K562 (cell line): ENCODE measurements around the gene PCCA. TPM values are rescaled to one million over a fixed set of nuclear protein-coding genes. Genes with fewer than 3 reads are reported as not detected.

ENCODE experiments used
- ATAC-seq: fragments of 200-7000 bp; cut with Tn5 transposase; 3 replicates; pipeline ENCODE4 v1.9.1; 2020; ENCODE audit warnings: moderate library complexity
- BruUV-seq: library from RNA; stranded (reverse); fragments of 400-500 nt; replicated peaks from 2 replicates; lab custom pipeline; 2021; lab: Mats Ljungman, UMichigan
- CTCF ChIA-PET: fragments of 300-600 bp; formaldehyde crosslinking; extraction: SDS; loops from one replicate; lab custom pipeline; 2021; ENCODE audit warnings: low intra/inter-chr PET ratio; lab: Yijun Ruan, JAX
- POLR2A ChIA-PET: fragments of 300-600, 350-650 bp; sonication (Branson Sonifier 250); formaldehyde crosslinking; extraction: SDS; loops from one replicate; lab custom pipeline; 2021; ENCODE audit warnings: antibody characterized with exemption, inconsistent platforms; lab: Yijun Ruan, JAX
- DNase-seq, 4 experiments: peaks; one replicate each; pipeline versions ENCODE4 v3.0.0 to v3.0.0-alpha.2; 2011 to 2018; ENCODE audit warnings: low spot score in 3 of 4, mixed read lengths in 3 of 4; ENCODE audit errors: extremely low read depth in 1 of 4
- FAIRE-seq: peaks from 2 replicates; lab custom pipeline; 2011; peaks lifted over from hg19 to GRCh38; lab: Jason Lieb, UNC
- H2AFZ ChIP-seq: 2 replicates; pipeline ENCODE4 v1.6.0; 2011; ENCODE audit warnings: low read depth, low read length, control low read depth, inconsistent platforms
- H3K27ac ChIP-seq: fragments of 200-600 bp; 3 replicates; pipeline ENCODE4 v1.8.0; 2011; ENCODE audit warnings: low read depth, mild to moderate bottlenecking, control low read depth, inconsistent platforms, low read length, moderate library complexity, mixed read lengths; ENCODE audit errors: extremely low read depth
- H3K27me3 ChIP-seq, 2 experiments: fragments of 300-600 bp in 1 of 2; 2 replicates in 1 of 2; 3 replicates in 1 of 2; pipeline versions ENCODE4 v1.6.0 to v1.8.0; 2011; ENCODE audit warnings: inconsistent platforms in 2 of 2, low read length in 2 of 2, mild to moderate bottlenecking in 1 of 2, mixed read lengths in 1 of 2, moderate library complexity in 1 of 2; ENCODE audit not compliant: control insufficient read depth in 2 of 2, insufficient read depth in 2 of 2
- H3K36me3 ChIP-seq: fragments of 300-600 bp; 3 replicates; pipeline ENCODE4 v1.8.0; 2011; ENCODE audit warnings: mild to moderate bottlenecking, low read length, inconsistent platforms; ENCODE audit not compliant: control insufficient read depth, insufficient read depth
- H3K4me1 ChIP-seq, 2 experiments: fragments of 200-600 bp in 1 of 2; replicated peaks in 1 of 2; 2 replicates in 1 of 2; 3 replicates in 1 of 2; pipeline versions ENCODE4 v1.5.1 to v1.8.0; 2011; ENCODE audit warnings: inconsistent platforms in 2 of 2, low read length in 2 of 2, mild to moderate bottlenecking in 1 of 2, mixed read lengths in 1 of 2, moderate library complexity in 1 of 2; ENCODE audit not compliant: control insufficient read depth in 2 of 2, insufficient read depth in 2 of 2
- H3K4me2 ChIP-seq: 2 replicates; pipeline ENCODE4 v1.6.1; 2011; ENCODE audit warnings: low read length, control low read depth, inconsistent platforms, mixed read lengths; ENCODE audit not compliant: insufficient read depth
- H3K4me3 ChIP-seq: fragments of 200-600 bp; sonication (generic), shearing (Covaris generic); 2 replicates; pipeline ENCODE4 v1.5.1; 2016; ENCODE audit warnings: control low read depth, inconsistent platforms
- H3K79me2 ChIP-seq: fragments of 200-600 bp; 3 replicates; pipeline ENCODE4 v1.8.0; 2011; ENCODE audit warnings: low read length, inconsistent platforms; ENCODE audit not compliant: control insufficient read depth, insufficient read depth
- H3K9ac ChIP-seq, 2 experiments: 2 replicates each; pipeline versions ENCODE4 v1.6.0 to v1.6.1; 2011; ENCODE audit warnings: low read depth in 2 of 2, low read length in 2 of 2, control low read depth in 1 of 2, inconsistent platforms in 1 of 2, mild to moderate bottlenecking in 1 of 2, mixed read lengths in 1 of 2; ENCODE audit not compliant: insufficient read depth in 1 of 2
- H3K9me1 ChIP-seq: one replicate; pipeline ENCODE4 v1.6.0; 2011; ENCODE audit warnings: inconsistent platforms, mild to moderate bottlenecking, low read length, moderate library complexity; ENCODE audit not compliant: control insufficient read depth, insufficient read depth
- H3K9me3 ChIP-seq: replicated peaks from 2 replicates; pipeline ENCODE4 v1.5.1; 2011; ENCODE audit warnings: low read depth, low read length, inconsistent platforms; ENCODE audit not compliant: control insufficient read depth, insufficient read depth
- H4K20me1 ChIP-seq: replicated peaks from 2 replicates; pipeline ENCODE4 v1.6.1; 2011; ENCODE audit warnings: low read length, inconsistent platforms, mixed read lengths; ENCODE audit not compliant: control insufficient read depth, insufficient read depth
- FOXP4 ChIP-seq: sonication (generic); formaldehyde crosslinking; IDR thresholded peaks from 2 replicates; pipeline ENCODE4 v1.8.0; 2022; ENCODE audit warnings: mild to moderate bottlenecking, missing genetic modification reagents, borderline replicate concordance
- KLF6 ChIP-seq: fragments of 250-450 bp; sonication (Bioruptor Pico); IDR thresholded peaks from 2 replicates; pipeline ENCODE4 v1.4.0; 2020; ENCODE audit warnings: mild to moderate bottlenecking, moderate library complexity, borderline replicate concordance
- NR1H2 ChIP-seq: sonication (generic); formaldehyde crosslinking; IDR thresholded peaks from 2 replicates; pipeline ENCODE4 v1.4.0; 2020; ENCODE audit warnings: mild to moderate bottlenecking, missing genetic modification reagents
- ZC3H11A ChIP-seq: IDR thresholded peaks from 2 replicates; pipeline ENCODE4 v1.6.1; 2012; ENCODE audit warnings: low read depth, low read length, improper control_type of control experiment
- ZFP30 ChIP-seq: fragments of 250-450 bp; sonication (Bioruptor Pico); IDR thresholded peaks from 2 replicates; pipeline ENCODE4 v1.8.0; 2022; ENCODE audit warnings: moderate library complexity, mild to moderate bottlenecking, inconsistent platforms, borderline replicate concordance
- ZNF431 ChIP-seq: sonication (generic); formaldehyde crosslinking; IDR thresholded peaks from 2 replicates; pipeline ENCODE4 v1.8.0; 2022; ENCODE audit warnings: mild to moderate bottlenecking, missing genetic modification reagents
- ZNF830 ChIP-seq: fragments of 250-450 bp; sonication (Bioruptor Pico); IDR thresholded peaks from 2 replicates; pipeline ENCODE4 v1.5.0; 2021; ENCODE audit warnings: mild to moderate bottlenecking
- WGBS: fragments of 100-300 bp; shearing (Covaris generic); methylation state at CpG from one replicate; pipeline ENCODE4 v1.1.6; 2016; ENCODE audit warnings: low coverage, mixed read lengths; ENCODE audit not compliant: insufficient coverage; ENCODE audit errors: missing lambda C conversion rate; 5-methylcytosine and 5-hydroxymethylcytosine counted together
- in situ Hi-C: fragments of 300-500 bp; cut with MboI; formaldehyde crosslinking; loops from 4 replicates; pipeline ENCODE4 v1.15.0; 2018; ENCODE audit warnings: inconsistent platforms, mixed read lengths
- intact Hi-C: fragments of 100-400 bp; cut with micrococcal nuclease; formaldehyde crosslinking; loops from 2 replicates; pipeline ENCODE4 v1.14.2; 2022
- polyA plus RNA-seq, 8 experiments: library from polyadenylated mRNA; depleted of rRNA in 4 of 8; stranded (reverse) in 5 of 8; unstranded in 3 of 8; fragments of >200 nt; fragmentation: Nextera tagmentation in 2 of 8; fragmentation: Illumina TruSeq in 1 of 8; extraction: Ambion mirVana in 2 of 8; extraction: Trizol in 1 of 8; gene quantifications; 2 replicates each; pipeline versions ENCODE4 v1.2.1 to v1.2.3, GENCODE V29; 2011 to 2014; ENCODE audit warnings: inconsistent platforms in 1 of 8, missing spikeins in 1 of 8
- total RNA-seq, 7 experiments: library from RNA; depleted of rRNA in 6 of 7; stranded (reverse); fragments of >200 nt in 6 of 7; fragmentation: Illumina TruSeq in 2 of 7; extraction: Trizol in 2 of 7; gene quantifications; 2 replicates each; pipeline versions ENCODE4 v1.2.1 to v1.2.3, GENCODE V29; 2011 to 2021; ENCODE audit warnings: low replicate concordance in 1 of 7
- TF ChIP-seq, protein P1 (sequence below): fragments of 450-650 bp; IDR thresholded peaks from 2 replicates; pipeline ENCODE4 v1.6.1; 2016; ENCODE audit warnings: low read depth, mild to moderate bottlenecking, moderate library complexity
- TF ChIP-seq, protein P2 (sequence below), 2 experiments: fragments of 450-650 bp in 1 of 2; sonication (generic) in 1 of 2; formaldehyde crosslinking; conservative IDR thresholded peaks; 2 replicates each; pipeline versions ENCODE4 v1.4.0 to v1.8.1; 2020 to 2022; ENCODE audit warnings: mild to moderate bottlenecking in 1 of 2, missing genetic modification reagents in 1 of 2
- TF ChIP-seq, protein P3 (sequence below), 2 experiments: fragments of 450-650 bp; formaldehyde crosslinking in 1 of 2; IDR thresholded peaks; 2 replicates each; pipeline versions ENCODE4 v1.4.0 to v1.6.1; 2014 to 2020; ENCODE audit warnings: mild to moderate bottlenecking in 2 of 2, borderline replicate concordance in 1 of 2, low read depth in 1 of 2

The PCCA gene
- total and polyA plus RNA-seq, 9 of the 15 experiments (the other 6 are each of a cell fraction or from before 2014, with no cell fraction given): 5.2 to 14.1 (median 9.7) TPM

DNA sequence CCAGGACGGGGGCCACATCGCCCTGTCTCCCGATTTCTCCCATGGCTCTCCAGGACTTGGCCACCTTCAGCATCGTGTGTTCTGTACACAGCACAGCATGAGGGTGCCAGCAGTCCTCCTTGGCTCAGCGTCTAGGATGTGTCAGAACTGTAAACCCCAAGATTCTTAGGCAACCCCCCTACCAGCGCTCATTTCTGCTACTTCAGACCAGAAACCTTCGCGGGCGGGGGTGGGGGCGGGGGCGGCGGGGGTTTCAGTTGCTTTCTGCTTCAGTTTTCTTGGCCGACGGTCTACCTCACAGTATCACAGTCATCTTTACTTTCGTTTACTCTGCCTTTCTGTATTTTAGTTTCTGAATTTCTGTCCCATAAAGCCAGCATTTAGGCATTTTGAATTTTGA is 417.3 kb downstream of the PCCA start:
- Histone ChIP-seq H3K9me1 (no peaks in the 10 kb centered on the region), H3K9me3 (no peaks in the 10 kb centered on the region), H4K20me1 (no peaks in the 10 kb centered on the region; the same call in 1 of the 2 replicates), H3K9ac (no peak overlapping the region), H3K4me2 (no peak overlapping the region), H3K4me1 (peaks cover 0 to 5% of the 10 kb centered on the region in 2 experiments; a peak in 2 of 5 replicates), H2AFZ (no peak overlapping the region), H3K27me3 (no peaks in the 10 kb centered on the region; a peak in 1 of 5 replicates), H3K79me2 (no peaks in the 10 kb centered on the region), H3K27ac (no peak overlapping the region), H3K4me3 (no peak overlapping the region), H3K36me3 (no peaks in the 10 kb centered on the region)
- no TSS peak for BruUV-seq
- CTCF ChIA-PET: no interaction called here
- ATAC-seq (no peak), FAIRE-seq (no peak), DNase-seq (no peak)
- in situ Hi-C loops (no loop called here), intact Hi-C loops (no loop called here)
- 35% methylated on average over 6 of the region's 15 CpGs for WGBS
- POLR2A ChIA-PET: no interaction called here
- TF ChIP-seq ZNF830 (CRISPR knock-in tag) (no peak), ZFP30 (CRISPR knock-in tag) (no peak), ZC3H11A (no peak), FOXP4 (no peak), NR1H2 (CRISPR knock-in tag) (no peak), ZNF431 (CRISPR knock-in tag) (no peak), KLF6 (no peak)
- TF ChIP-seq, protein P1, sequence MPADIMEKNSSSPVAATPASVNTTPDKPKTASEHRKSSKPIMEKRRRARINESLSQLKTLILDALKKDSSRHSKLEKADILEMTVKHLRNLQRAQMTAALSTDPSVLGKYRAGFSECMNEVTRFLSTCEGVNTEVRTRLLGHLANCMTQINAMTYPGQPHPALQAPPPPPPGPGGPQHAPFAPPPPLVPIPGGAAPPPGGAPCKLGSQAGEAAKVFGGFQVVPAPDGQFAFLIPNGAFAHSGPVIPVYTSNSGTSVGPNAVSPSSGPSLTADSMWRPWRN: no peak
- TF ChIP-seq, protein P2, sequence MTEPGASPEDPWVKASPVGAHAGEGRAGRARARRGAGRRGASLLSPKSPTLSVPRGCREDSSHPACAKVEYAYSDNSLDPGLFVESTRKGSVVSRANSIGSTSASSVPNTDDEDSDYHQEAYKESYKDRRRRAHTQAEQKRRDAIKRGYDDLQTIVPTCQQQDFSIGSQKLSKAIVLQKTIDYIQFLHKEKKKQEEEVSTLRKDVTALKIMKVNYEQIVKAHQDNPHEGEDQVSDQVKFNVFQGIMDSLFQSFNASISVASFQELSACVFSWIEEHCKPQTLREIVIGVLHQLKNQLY (CRISPR knock-in tag; conservative IDR thresholded peaks at IDR 0.05): no peak
- TF ChIP-seq, protein P3, sequence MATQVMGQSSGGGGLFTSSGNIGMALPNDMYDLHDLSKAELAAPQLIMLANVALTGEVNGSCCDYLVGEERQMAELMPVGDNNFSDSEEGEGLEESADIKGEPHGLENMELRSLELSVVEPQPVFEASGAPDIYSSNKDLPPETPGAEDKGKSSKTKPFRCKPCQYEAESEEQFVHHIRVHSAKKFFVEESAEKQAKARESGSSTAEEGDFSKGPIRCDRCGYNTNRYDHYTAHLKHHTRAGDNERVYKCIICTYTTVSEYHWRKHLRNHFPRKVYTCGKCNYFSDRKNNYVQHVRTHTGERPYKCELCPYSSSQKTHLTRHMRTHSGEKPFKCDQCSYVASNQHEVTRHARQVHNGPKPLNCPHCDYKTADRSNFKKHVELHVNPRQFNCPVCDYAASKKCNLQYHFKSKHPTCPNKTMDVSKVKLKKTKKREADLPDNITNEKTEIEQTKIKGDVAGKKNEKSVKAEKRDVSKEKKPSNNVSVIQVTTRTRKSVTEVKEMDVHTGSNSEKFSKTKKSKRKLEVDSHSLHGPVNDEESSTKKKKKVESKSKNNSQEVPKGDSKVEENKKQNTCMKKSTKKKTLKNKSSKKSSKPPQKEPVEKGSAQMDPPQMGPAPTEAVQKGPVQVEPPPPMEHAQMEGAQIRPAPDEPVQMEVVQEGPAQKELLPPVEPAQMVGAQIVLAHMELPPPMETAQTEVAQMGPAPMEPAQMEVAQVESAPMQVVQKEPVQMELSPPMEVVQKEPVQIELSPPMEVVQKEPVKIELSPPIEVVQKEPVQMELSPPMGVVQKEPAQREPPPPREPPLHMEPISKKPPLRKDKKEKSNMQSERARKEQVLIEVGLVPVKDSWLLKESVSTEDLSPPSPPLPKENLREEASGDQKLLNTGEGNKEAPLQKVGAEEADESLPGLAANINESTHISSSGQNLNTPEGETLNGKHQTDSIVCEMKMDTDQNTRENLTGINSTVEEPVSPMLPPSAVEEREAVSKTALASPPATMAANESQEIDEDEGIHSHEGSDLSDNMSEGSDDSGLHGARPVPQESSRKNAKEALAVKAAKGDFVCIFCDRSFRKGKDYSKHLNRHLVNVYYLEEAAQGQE (IDR thresholded peaks at IDR 0.05; ENCODE audit: borderline replicate concordance): no peak
- TF ChIP-seq, protein P3 (CRISPR knock-in tag; IDR thresholded peaks at IDR 0.05; ENCODE audit: low read depth): no peak
